OCI-LY3 (cell line): Measurements from ENCODE around the gene ARHGAP22.

ENCODE experiments used
- H2AFZ ChIP-seq: fragments of 200-600, 300-600 bp; shearing (Covaris generic); 2 replicates; pipeline ENCODE4 v1.6.0; 2014; ENCODE audit warnings: antibody characterized with exemption, low read depth, low read length
- H3K27ac ChIP-seq: fragments of 200-600, 300-600 bp; sonication (generic); 2 replicates; pipeline ENCODE4 v1.5.1; 2014; ENCODE audit warnings: mild to moderate bottlenecking, low read length, moderate library complexity, mixed read lengths
- H3K27me3 ChIP-seq: fragments of 200-600, 300-600 bp; sonication (generic); 2 replicates; pipeline ENCODE4 v1.6.1; 2014; ENCODE audit warnings: low read depth, low read length, mixed read lengths
- H3K36me3 ChIP-seq: fragments of 200-600, 300-600 bp; sonication (generic); replicated peaks from 2 replicates; pipeline ENCODE3; 2014; ENCODE audit warnings: low read depth, low read length, mixed read lengths
- H3K4me1 ChIP-seq: fragments of 300-600, 200-600 bp; sonication (generic); 2 replicates; pipeline ENCODE4 v1.6.1; 2014; ENCODE audit warnings: low read length, mixed read lengths
- H3K4me2 ChIP-seq: fragments of 200-600, 300-600 bp; sonication (generic); 2 replicates; pipeline ENCODE4 v1.6.1; 2014; ENCODE audit warnings: low read length, mixed read lengths
- H3K4me3 ChIP-seq: fragments of 300-600, 200-600 bp; sonication (generic); 2 replicates; pipeline ENCODE4 v1.5.1; 2014; ENCODE audit warnings: antibody characterized with exemption, mild to moderate bottlenecking, low read length, moderate library complexity
- H3K79me2 ChIP-seq: fragments of 300-600, 200-600 bp; shearing (Covaris generic); 2 replicates; pipeline ENCODE4 v1.6.1; 2014; ENCODE audit warnings: mild to moderate bottlenecking, low read length, mixed read lengths
- H3K9ac ChIP-seq: fragments of 300-600, 200-600 bp; shearing (Covaris generic); 2 replicates; pipeline ENCODE4 v1.6.0; 2014; ENCODE audit warnings: mild to moderate bottlenecking, low read length, moderate library complexity
- H3K9me3 ChIP-seq: fragments of 200-600, 300-600 bp; shearing (Covaris generic); 2 replicates; pipeline ENCODE4 v1.6.1; 2014; ENCODE audit warnings: low read length, mixed read lengths; ENCODE audit not compliant: insufficient read depth
- H4K20me1 ChIP-seq: fragments of 200-600, 300-600 bp; sonication (generic); 2 replicates; pipeline ENCODE4 v1.6.1; 2016; ENCODE audit warnings: low read length, mixed read lengths; ENCODE audit not compliant: insufficient read depth
- EZH2phosphoT487 ChIP-seq: fragments of 200-600 bp; shearing (Covaris generic); IDR thresholded peaks from 2 replicates; pipeline ENCODE4 v1.6.1; 2018; ENCODE audit warnings: antibody characterized with exemption, mixed run types, low read depth
- TF ChIP-seq, protein P1 (sequence below): fragments of 200-600, 300-600 bp; sonication (generic); IDR thresholded peaks from 2 replicates; pipeline ENCODE4 v1.5.1; 2014; ENCODE audit warnings: antibody characterized with exemption, low read length, low read depth

The ARHGAP22 gene

DNA sequence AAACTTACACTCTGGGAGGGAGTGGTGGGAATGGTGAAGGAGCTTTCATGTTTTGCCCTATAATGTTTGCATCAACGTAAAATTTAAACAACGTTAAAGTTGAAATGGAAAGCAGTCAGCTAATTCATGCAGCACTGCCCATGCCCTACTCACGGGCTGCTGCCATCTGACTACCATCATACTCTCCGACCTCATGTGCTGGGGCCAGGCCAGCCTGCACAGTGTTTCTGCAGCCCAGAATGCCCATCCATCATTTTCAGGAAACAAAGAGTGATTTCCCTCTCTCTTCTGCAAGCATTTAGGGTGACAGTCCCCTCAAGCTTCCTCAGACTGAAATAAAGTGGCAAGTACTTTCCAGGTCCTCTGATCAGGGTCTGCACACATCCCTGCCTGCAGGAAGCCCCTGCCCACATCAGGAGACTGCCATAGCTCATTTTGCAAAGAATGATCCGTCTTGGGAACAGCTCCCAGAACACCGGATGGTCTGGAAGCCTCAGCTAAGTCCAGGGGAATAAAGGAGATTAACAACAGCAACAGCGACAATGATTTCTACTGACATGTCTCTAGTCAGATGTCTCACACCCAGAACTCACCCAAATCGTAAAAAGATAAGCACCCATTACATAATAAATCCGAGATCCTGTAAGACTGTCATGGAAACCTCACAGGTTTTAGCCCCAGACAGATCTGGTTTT lies 40.3 kb downstream of the ARHGAP22 start:
- H3K79me2 ChIP-seq = no peaks in the 10 kb centered on the region
- no peak overlapping the region for H3K9ac ChIP-seq
- TF ChIP-seq, protein P1, sequence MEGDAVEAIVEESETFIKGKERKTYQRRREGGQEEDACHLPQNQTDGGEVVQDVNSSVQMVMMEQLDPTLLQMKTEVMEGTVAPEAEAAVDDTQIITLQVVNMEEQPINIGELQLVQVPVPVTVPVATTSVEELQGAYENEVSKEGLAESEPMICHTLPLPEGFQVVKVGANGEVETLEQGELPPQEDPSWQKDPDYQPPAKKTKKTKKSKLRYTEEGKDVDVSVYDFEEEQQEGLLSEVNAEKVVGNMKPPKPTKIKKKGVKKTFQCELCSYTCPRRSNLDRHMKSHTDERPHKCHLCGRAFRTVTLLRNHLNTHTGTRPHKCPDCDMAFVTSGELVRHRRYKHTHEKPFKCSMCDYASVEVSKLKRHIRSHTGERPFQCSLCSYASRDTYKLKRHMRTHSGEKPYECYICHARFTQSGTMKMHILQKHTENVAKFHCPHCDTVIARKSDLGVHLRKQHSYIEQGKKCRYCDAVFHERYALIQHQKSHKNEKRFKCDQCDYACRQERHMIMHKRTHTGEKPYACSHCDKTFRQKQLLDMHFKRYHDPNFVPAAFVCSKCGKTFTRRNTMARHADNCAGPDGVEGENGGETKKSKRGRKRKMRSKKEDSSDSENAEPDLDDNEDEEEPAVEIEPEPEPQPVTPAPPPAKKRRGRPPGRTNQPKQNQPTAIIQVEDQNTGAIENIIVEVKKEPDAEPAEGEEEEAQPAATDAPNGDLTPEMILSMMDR = no peak
- H3K27ac ChIP-seq = no peak overlapping the region
- H4K20me1 ChIP-seq = no peaks in the 10 kb centered on the region
- no peaks in the 10 kb centered on the region for H3K27me3 ChIP-seq
- H3K4me2 ChIP-seq = no peak overlapping the region
- H3K4me1 ChIP-seq = no peaks in the 10 kb centered on the region
- H3K9me3 ChIP-seq = no peaks in the 10 kb centered on the region
- no peak overlapping the region for H3K4me3 ChIP-seq
- no peak overlapping the region for H2AFZ ChIP-seq
- H3K36me3 ChIP-seq = no peaks in the 10 kb centered on the region

DNA sequence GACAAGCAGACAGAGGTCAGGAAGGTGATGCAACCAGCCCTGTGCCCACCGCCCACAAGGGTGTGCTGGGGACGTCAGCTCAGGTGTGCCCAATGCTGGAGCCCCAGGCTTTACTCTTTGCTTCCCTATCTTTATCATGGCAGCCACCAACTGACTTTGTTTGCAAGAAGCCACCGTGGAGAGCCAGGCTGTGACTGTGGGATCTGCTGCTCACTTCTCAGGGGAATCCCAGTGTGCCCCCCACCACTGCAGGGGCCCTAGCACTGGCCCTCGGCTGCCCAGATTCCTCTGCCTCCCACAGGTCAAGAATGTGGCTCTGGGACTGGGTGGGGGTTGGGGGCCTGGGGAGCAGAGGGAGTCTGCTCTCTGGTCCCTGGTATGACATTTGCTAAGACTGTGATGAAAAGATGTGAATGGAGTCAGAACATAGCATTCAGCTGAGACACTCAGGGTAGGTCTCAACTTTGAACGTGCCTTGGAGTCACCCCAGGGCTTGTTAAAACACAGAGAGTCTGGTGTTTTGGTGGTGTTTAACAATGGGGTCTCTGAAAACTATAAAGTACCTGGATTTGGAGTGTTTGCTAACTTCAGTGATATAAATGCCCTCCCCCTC lies 47.3 kb downstream of the ARHGAP22 start:
- H3K4me3 ChIP-seq = no peak overlapping the region
- no peak overlapping the region for H3K27ac ChIP-seq
- TF ChIP-seq, protein P1 = no peak
- no peak for TF ChIP-seq EZH2phosphoT487
- H3K27me3 ChIP-seq = peaks cover 6% of the 10 kb centered on the region; the same call in 1 of the 2 replicates
- no peak overlapping the region for H2AFZ ChIP-seq
- no peaks in the 10 kb centered on the region for H3K36me3 ChIP-seq
- H3K4me2 ChIP-seq = no peak overlapping the region
- H4K20me1 ChIP-seq = no peaks in the 10 kb centered on the region
- no peaks in the 10 kb centered on the region for H3K4me1 ChIP-seq
- no peaks in the 10 kb centered on the region for H3K79me2 ChIP-seq
- H3K9me3 ChIP-seq = no peaks in the 10 kb centered on the region
- H3K9ac ChIP-seq = no peak overlapping the region

- Histone ChIP-seq H3K27me3 (peaks cover 6% of the 10 kb centered on the region; the same call in 1 of the 2 replicates), H3K4me2 (no peak overlapping the region), H3K79me2 (no peaks in the 10 kb centered on the region), H3K9ac (no peak overlapping the region), H3K4me3 (no peak overlapping the region), H2AFZ (no peak overlapping the region), H3K9me3 (no peaks in the 10 kb centered on the region), H3K27ac (no peak overlapping the region), H3K36me3 (no peaks in the 10 kb centered on the region), H4K20me1 (no peaks in the 10 kb centered on the region), H3K4me1 (no peaks in the 10 kb centered on the region)
- no peak for TF ChIP-seq EZH2phosphoT487
- TF ChIP-seq, protein P1 = no peak
Observed at GRCh38 chr10:48556713-48557112, 48.2 kb downstream of the ARHGAP22 start.

- Histone ChIP-seq H3K9me3 (no peaks in the 10 kb centered on the region), H3K27ac (no peak overlapping the region), H4K20me1 (no peaks in the 10 kb centered on the region), H3K79me2 (no peaks in the 10 kb centered on the region), H3K4me2 (no peak overlapping the region), H3K4me1 (no peaks in the 10 kb centered on the region), H3K4me3 (no peak overlapping the region), H3K9ac (no peak overlapping the region), H3K36me3 (no peaks in the 10 kb centered on the region), H2AFZ (no peak overlapping the region), H3K27me3 (peaks cover 6% of the 10 kb centered on the region; the same call in 1 of the 2 replicates)
- no peak for TF ChIP-seq EZH2phosphoT487
- TF ChIP-seq, protein P1 = no peak
Observed at GRCh38 chr10:48556065-48556464, 48.8 kb downstream of the ARHGAP22 start.
